SIG-M5 (cell line): ENCODE data around the gene PTDSS2.

Experiments used
- DNase-seq: peaks from one replicate; lab custom pipeline; 2025; lab: John Stamatoyannopoulos, UW

Gene PTDSS2

GRCh38 chr11:447923-448731 lies 2.0 kb upstream of the PTDSS2 start:
- no peak for DNase-seq

DNA sequence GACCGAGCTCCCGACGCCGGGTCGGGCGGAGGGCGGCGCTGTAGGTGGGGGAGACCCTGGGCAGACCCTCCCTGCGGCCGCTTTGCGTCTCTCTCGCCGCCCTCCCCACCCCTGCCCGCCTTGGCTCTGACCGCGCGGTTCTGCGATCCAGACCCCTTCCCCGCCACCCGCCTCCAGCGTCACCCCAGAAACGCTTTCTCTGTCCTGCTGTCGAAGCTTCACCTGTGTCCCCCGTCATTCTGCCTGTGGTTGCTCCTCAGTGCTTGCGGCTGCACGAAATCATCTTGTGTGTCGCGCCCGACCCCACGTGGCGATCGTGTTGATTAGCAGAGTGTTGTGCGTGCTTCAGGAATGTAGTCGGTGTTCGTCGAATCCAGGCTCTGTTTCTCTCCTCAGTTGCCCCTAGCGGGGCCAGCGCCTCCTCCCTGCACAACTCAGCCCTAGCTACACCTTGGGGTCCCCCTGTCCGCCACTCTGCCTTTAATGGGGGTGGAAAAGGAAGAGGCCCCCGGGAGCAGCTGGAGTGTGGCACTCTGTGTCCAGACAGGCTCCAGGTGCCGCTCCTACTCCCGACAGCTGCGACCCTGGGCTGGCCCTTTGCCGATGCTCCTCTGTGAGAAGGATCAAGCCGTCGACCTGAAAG lies 851 bp downstream of the PTDSS2 start:
- no peak for DNase-seq

GRCh38 chr11:451738-452137 lies 1.7 kb downstream of the PTDSS2 start:
- no peak for DNase-seq

GRCh38 chr11:452203-452744 lies 2.2 kb downstream of the PTDSS2 start:
- DNase-seq, result no peak

- DNase-seq, result no peak
Observed at GRCh38 chr11:452916-453527, 2.9 kb downstream of the PTDSS2 start.

DNA sequence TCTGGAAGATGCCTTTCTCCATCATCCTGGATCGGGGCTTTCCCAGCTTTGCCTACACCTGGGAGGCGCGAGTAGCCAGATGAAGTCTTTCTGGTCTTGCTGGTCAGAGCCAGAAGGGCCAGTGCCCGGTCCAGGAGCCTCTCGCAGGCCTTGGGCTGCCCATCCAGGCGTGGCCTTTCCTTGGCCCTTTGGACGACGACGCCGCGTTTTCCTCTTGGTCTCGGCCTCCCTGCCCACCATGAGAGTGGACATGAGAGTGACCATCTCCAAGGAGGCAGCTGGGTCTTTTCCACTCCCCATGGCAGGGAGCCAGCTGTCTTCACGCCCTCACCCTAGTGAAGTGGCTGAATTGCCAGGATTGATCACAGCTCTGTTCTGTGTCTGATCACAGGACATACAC lies 3.5 kb downstream of the PTDSS2 start:
- no peak for DNase-seq

DNA sequence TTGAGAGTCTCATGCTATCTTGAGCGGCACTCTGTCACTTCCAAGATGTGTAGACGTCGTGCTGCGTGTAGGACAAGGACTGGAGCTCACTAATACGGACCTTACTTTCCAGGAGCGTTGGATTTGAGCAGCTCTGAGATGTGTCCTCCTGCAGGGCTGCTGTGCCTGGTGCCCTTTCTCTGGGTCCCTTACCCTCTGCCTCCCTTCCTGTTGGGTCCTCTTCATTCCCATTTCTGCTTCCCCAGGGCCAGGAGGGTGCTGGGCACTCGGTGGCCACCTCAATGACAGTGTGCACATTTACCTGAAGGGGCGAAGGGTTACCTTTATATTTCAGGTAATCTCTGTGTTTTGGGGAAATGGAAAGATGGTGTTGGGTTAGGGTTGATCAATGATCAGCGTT lies 4.0 kb downstream of the PTDSS2 start:
- DNase-seq, result no peak

- DNase-seq, result no peak
Observed at GRCh38 chr11:454801-455565, 4.9 kb downstream of the PTDSS2 start.

GRCh38 chr11:455566-456147 lies 5.6 kb downstream of the PTDSS2 start:
- no peak for DNase-seq

- DNase-seq, result no peak
Observed at GRCh38 chr11:456533-456932, 6.5 kb downstream of the PTDSS2 start.

DNA sequence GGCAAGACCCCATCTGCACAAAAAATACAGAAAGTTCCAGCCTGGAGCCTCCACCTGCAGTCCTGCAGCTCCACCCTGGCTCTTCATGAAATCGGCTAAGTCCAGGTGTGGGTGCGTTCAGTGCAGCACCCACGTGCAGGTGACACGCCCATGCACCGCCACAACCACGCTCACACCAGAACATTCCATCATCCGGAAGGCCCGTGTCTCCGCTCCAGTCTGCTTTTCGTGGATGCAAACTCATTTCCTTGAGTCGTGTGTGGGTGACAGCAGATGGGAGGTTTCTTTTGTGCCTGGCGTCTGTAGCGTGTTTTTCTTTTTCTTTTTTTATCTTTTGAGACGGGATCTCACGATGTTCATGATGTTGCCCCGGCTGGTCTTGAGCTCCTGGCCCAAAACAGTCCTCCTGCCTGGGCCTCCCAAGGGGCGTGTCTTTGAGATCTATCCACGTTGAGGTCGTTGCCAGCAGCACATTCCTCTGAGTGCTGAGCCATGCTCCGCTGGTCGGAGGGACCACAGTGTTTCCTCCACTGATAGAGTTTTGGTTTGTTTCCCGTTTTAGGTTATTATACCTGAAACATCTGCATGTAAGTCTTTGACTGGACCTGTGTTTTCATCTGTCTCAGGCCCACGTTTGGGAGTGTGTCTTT lies 7.2 kb downstream of the PTDSS2 start:
- DNase-seq, result no peak

DNA sequence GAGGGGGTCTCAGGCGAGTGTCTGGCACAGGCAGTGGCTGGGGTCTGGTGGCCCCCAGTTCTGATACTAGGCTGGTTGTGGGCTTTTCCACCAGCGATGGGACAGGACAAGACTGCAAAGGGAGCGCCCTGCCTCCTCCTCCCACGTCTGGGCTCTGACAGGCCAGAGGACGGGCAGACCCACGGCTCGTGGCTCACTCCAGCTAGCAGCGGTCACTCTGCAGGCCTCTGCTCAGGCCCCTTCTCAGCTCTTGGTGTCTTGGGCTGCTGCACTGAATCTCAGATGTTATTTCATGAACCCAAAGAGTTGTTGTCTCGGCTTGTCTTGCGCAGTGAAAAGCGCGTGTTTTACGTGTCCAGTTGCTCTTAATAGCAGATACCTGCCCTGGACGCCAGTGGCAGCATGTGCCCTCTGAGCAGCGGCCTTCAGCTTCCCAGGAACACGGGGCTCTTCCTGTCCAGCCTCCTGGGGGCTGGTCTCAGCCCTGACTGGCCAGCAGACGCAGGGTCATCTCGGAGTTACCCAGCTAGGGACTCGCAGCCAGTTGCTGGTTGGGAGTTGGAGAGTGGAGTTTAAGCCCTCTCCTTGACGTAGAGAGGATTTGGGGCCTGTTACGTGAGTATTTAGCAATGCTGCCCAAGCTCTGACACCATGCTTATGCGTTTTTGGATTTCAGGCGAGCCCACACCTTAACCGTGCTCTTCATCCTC lies 9.6 kb downstream of the PTDSS2 start:
- DNase-seq, result no peak

- no peak for DNase-seq
Observed at GRCh38 chr11:460331-461199, 10.5 kb downstream of the PTDSS2 start.

GRCh38 chr11:461626-462025 lies 11.5 kb downstream of the PTDSS2 start:
- DNase-seq, result no peak

- DNase-seq, result no peak
Observed at GRCh38 chr11:462107-462890, 12.2 kb downstream of the PTDSS2 start.

DNA sequence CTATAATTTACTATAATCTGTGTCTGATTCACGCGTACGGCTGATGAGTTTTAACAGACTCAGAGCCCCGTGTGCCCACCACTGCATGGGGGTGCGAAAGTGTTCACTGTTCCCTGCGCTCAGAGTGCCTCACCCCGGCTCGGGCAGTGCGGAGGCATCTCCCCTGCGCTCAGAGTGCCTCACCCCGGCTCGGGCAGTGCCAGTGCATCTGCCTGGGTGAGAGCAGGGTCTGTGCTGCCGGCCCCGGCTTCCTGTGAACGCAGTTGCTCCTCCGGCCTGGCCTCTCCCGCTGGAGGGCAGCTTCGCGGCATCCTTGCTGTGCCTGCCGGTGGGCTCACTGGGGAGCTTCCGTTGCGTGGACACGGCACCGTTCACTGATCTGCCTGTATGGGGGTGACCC lies 14.2 kb downstream of the PTDSS2 start:
- DNase-seq, result no peak

GRCh38 chr11:465896-466530 lies 15.9 kb downstream of the PTDSS2 start:
- no peak for DNase-seq

DNA sequence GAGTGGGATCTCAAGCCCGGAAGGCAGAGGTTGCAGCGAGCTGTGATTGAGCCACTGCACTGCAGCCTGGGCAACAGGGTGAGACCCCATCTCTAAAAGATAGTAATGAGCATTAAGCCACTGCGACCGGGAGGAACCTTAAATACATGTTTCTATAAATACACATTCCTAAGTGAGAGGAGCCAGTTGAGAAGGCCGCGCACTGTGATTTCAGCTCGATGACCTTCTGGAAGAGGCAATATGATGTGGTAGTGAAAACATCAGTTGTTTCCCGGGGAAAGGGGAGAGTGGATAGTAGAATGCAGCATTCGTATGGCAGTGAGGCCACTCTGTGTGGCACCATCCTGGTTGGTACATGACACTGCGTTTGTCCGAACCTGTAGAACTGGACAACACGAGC lies 18.0 kb downstream of the PTDSS2 start:
- no peak for DNase-seq
